ENCODE data around the gene DLX5.

DNA sequence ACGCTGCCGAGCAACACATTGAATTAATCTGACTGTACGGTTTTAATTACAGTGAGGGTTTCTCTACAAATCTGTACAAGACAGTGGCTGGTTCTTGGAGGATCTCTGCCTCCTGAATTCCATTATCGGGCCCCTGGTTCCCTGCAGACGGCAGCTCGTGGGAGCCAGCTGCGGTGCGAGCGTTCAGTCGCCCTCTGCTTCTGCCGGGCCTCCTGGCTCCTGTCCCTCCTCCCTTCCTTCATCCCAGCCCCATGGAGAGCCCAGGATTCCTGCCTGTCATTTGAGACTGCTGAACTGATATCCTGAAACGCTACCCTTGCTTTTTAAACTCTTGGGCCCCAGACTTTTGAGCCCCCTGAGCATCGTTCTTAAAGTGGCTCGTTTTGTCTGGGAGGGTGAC, 25.9 kb downstream of the DLX5 start:
- TF ChIP-seq CTCF (optimal IDR thresholded peaks at IDR 0.05 in 1 of 3, IDR thresholded peaks at IDR 0.05 in 1 of 3, conservative IDR thresholded peaks at IDR 0.05 in 1 of 3; ENCODE audit: extremely low read depth in 1 of 3, insufficient read depth in 2 of 3, low read length in 3 of 3): no peak
- no peak for TF ChIP-seq EZH2 (IDR thresholded peaks at IDR 0.05; ENCODE audit: low read length)

Measured in keratinocyte (primary cell).